Measurements from ENCODE around the gene CRELD2.

Gene CRELD2, protein sequence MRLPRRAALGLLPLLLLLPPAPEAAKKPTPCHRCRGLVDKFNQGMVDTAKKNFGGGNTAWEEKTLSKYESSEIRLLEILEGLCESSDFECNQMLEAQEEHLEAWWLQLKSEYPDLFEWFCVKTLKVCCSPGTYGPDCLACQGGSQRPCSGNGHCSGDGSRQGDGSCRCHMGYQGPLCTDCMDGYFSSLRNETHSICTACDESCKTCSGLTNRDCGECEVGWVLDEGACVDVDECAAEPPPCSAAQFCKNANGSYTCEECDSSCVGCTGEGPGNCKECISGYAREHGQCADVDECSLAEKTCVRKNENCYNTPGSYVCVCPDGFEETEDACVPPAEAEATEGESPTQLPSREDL

DNA sequence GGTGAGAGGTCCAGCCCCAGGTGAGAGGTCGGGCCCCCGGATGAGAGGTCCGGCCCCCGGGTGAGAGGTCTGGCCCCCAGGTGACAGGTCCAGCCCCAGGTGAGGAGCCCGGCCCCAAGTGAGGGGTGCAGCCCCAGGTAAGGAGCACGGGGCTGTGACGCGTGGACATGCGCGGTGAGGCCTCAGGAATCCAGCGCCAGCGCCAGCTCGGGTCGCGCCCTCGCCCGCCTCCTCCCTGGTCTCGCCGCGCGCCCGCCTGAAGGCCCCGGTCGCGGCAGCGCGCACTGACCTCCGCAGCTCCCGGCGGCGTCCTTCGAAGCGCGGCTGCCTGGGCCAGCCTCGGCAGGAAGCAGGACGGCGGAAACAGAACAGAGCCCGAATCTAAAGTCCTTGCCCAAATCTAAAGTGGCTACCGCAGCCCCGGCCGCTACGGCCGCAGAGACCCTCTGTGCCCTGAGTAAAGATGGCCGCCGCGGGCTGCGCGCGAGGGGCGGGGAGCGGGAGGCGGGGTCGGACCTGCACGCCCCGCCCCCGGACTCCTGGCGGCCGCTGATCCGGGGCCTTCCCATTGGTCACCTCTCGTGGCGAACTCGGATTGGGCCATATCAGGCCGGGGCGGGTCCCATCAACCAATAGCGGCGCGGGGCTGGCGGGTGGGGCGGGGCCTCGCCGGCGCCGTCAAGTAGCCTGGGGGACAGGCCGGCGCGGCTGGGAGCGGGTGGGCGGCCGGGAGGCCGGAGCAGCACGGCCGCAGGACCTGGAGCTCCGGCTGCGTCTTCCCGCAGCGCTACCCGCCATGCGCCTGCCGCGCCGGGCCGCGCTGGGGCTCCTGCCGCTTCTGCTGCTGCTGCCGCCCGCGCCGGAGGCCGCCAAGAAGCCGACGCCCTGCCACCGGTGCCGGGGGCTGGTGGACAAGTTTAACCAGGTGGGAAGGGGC lies at the start of gene CRELD2, which contains the start of gene ALG12:
Gene CRELD2, plus strand, starts transcription at position 661 of the 937 bp plus-strand sequence. Its CDS starts 136 bp downstream, at position 797.
Gene ALG12, minus strand, starts transcription at position 465 of the 937 bp plus-strand sequence. CDS start 4,673 bp downstream, outside the sequence.
- peak; percentile 90 to 96 (median 95) for DNase-seq

DNA sequence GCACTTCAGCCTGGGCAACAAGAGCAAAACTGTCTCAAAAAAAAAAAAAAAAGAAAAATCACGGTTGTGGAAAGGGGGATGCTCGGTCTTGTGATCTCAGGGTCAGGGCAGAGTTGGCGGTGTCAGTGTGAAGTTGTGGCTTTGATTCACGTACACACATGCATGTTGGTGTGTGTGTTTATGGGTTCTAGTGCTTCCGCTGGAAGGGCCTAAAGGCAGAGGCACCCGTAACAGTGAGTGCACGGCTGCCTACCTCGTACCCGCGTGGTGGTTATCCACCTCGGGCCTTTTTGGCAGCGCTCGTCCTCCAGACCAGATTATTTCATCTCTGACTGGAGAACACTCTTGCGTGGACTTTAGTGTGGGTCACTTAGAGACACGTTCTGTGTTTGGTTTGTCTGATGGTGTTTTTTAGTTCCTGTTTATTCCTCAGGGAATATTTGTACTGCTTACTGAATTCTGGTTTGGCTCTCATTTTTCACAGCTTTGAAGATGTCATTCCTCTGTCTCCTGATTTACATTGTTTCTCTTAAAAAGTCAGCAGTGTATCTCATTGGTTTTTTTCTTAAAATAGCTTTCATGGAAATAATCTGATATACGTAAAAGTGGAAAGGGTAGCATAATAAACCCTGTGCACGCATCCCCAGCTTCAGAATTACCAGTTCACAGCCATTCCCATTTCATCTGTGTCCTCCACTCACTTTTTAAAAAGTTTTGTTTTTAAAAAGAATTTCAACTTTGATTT lies 49.2 kb upstream of the CRELD2 start:
- no peak for DNase-seq

DNA sequence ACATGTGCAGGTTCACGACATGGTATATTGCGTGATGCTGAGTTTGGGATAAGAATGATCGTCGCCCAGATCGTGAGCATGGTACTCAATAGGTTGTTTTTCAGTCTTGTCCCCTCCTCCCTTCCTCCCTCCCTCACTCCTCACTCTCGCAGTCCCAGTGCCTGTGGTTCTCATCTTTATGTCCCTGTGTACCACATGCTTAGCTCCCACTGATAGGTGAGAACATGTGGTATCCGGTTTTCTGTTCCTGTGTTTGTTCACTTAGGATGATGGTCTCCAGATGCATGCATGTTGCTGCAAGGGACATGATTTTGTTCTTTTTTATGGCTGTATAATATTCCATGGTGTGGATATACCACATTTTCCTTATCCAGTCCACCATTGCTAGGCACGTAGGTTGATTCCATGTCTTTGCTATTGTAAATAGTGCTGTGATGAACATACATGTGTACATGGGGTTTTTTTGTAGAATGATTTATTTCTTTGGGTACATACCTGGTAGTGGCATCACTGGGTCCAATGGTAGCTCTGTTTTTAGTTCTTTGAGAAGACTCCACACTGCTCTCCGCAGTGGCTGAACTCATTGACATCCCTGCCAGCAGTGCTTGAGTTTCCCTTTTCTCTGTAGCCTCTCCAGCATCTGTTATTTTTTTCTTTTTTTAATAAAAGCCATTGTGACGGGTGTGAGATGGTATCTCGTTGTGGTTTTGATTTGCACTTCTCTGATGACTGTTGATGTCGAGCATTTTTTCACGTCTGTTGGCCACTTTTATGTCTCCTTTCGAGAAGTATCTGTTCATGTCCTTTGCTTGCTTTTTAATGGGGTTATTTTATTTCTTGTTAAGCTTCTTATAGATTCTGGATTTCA lies 48.4 kb upstream of the CRELD2 start:
- no peak for DNase-seq

DNA sequence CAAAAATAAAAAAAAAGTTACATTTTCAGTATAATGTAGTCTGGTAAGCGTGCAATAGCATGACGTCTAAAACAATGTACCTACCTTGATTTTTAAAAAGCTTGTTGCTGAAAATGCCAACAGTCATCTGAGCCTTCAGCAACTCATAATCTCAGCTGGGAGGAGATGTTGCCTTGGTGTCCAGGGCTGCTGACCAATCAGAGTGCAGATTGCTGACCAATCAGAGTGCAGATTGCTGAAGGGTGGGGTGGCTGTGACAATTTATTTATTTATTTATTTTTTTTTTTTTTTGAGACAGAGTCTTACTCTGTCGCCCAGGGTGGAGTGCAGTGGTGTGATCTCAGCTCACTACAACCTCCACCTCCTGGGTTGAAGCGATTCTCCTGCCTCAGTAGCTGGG lies 47.0 kb upstream of the CRELD2 start:
- DNase-seq = no peak

DNA sequence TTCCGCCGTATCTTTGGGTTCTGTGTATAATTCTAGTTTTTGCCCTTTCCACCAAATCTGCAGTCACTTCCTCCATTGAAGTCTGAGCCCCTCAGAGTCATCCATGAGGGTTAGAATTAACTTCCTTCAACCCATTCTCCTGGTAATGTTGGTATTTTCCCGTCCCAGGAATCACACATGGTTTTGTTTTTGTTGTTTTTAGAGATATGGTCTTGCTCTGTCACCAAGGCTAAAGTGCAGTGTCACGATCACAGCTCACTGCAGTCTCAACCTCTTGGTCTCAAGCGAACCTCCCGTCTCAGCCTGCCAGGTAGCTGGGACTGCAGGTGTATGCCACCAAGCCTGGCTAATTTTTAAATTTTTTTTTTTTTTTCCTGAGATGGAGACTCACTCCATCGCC lies 46.1 kb upstream of the CRELD2 start:
- DNase-seq = no peak

DNA sequence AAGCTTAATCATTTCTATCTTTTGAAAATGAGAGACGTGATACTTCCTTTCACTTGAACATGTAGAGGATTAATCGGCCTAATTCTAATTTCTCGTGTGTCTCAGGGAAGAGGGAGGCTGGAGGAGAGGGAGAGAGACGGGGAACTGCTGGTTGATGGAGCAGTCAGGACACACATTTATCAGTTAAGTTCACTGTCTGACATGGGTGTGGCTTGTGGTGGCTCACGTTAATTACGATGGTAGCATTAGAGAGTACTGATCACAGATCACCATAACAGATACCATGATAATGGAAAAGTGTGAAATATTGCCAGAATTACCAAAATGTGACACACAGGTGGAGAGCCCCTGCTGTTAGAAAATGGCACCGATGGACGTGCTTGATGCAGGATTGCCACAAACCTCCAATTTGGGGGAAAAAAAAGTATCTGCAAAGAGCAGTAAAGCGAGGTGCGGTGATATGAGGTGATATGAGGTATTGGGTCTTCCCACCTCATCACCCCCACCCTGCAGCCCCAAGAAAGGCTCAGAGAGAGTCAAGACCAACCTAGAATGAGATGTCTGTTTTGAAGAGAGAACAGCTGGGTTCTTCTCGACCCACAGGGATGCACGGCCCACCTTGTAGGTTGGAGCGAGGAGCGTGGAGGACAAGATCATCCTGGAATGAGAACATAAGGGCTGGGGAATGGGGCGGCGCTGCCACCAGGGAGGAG lies 45.0 kb upstream of the CRELD2 start:
- DNase-seq = no peak

DNA sequence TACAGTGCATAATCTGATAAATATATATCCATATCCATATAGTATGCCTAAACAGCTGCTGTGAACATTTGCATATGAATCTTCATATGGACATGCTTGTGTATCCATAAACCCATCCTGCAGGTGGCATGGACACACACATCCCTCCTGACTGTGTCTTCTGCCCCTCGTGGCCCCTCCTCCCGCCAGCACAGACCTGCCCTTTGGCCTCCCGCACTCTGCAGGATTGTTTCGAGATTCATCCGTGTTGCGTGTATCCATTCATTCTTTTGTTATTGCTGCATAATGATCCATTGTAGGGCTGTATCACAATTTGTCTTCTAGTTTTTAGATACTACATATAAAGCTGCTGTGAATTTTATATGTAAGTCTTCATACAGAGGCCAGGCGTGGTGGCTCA lies 40.8 kb upstream of the CRELD2 start:
- no peak for DNase-seq

DNA sequence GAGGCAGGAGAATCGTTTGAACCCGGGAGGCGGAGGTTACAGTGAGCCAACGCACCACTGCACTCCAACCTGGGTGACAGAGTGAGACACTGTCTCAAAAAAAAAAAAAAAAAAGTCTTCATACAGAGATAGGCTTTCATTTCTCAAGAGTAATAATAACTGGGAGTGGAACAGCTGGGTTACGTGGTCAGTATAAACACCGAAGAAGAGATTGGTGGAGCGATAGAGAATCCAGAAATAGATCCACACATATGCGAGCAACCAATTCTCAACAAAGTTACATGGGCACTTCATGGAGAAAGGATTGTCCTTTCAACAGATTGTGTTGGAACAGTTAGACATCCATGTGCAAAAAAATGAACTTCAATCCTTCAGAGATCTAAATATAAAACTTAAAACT lies 40.2 kb upstream of the CRELD2 start:
- DNase-seq = no peak

DNA sequence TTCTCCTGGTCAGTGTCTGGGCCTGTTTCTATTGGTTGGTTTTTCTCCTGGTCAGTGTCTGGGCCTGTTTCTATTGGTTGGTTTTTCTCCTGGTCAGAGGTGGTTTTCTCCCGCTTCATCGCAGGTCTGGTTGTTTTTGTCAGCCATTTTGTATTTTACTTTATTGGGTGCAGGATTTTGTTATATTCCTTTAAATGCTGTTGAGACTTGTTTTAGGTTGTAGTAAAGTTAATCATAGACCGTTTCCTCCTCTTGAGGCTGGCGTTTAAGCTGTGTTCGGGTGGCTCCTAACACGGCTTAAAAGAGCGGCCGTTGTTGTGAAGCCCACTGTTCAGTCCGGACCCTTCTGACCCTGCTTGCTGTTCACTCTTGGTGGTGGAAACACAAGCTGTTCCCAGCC lies 38.6 kb upstream of the CRELD2 start:
- DNase-seq = no peak

DNA sequence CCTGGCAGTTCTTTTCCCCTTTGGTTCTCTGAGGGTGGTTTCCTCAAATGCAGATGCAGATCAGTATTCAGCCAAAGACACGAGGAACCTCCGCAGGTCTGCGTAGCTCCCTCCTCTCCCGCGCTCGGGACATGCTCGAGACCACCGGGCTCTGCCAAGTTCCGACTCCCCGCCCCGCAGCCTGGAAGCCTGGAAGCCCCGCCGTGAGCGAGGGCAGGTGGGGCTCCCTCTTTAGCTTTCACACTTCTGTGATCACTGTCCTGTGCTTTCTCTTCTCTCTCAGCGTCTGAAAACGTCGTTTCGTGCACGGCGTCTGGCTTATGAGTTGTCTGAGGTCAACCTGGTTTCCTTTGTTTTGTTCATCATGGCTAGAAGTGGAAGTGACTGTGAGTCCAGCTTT lies 38.2 kb upstream of the CRELD2 start:
- DNase-seq = no peak

DNA sequence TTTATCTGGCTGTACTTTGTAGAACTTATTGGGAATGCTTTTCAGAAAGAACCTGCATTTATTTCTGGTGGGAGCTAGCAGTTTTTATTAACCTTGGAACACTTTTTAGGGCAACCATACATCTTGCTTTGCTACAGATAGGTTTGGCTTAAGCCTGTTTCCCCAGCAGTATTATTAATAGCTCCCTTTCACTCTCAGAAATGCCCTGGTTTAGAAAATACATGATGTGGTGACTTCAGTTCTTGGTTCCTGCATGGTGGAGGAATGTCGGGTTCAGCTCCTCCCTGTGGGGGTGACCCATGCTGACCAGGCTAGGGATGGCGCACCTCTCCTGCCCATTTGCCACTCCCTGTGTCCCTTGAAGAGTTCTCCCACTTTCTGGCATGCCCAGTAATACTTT lies 36.6 kb upstream of the CRELD2 start:
- DNase-seq = no peak

DNA sequence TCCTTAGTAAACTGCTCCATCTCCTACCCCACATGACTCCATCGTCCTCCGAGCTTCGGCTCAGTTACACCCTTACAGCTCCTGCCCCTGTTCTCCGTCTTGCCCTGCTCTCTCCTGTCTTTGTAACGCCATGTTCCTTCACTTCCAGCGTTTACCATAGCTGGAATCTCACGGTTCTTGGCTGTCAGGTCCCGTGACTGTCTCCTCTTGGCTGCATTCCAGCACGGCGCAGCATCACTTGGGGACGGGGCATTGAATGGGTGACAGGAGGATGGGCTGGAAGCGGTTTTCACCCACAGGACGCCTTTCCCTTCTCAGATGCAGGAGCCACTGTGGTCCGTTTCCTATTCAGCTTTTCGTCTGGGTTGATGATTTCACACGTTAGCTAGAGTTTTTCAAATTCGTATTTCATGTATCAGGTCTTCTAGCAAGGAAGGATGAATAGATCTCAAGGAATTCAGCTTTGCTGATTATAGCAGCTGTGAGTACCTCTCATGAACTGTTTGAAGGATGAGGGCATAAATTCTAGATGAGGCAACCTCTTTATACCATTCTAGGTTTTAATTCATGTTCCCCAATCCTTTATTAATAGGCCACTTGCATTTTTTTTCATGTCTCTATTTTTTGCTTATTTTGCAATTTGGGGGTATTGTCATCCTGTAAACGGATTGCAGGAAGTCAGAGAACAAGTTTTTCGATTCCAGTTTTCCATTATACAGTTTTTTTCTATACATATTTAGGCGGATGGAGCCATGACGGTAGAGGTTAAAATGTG lies 35.7 kb upstream of the CRELD2 start:
- DNase-seq = no peak

DNA sequence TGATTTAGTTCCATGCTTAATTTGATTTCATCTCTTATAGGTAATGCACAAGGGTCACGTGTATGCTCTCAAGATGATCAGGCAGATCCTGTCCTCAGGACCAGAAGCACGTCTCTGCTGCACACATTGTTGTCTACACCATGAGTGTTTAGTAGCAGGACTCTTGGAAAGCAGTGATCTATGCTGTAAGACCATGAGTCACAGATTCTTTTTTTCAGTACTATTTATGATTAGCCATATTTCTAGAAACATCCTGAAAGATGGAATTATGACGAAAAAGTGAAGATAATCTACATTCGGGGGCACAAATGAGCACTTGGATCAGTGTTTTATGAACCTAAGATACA lies 35.2 kb upstream of the CRELD2 start:
- no peak for DNase-seq

DNA sequence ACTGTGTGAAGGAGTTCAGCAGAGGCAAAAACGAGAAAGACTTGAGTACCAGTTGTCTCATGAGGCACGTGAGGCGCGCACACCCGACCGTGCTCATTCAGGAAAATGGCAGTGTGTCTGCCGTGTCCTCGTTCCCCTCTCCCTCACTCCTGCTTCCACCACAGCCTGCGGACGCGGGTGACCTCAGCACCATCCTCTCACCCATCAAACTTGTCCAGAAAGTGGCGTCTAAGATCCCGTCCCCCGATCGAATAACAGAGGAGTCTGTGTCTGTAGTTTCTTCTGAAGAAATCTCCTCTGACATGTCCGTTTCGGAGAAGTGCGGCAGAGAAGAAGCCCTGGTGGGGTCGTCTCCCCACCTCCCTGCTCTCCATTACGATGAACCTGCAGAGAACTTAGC lies 34.4 kb upstream of the CRELD2 start:
- DNase-seq = no peak

DNA sequence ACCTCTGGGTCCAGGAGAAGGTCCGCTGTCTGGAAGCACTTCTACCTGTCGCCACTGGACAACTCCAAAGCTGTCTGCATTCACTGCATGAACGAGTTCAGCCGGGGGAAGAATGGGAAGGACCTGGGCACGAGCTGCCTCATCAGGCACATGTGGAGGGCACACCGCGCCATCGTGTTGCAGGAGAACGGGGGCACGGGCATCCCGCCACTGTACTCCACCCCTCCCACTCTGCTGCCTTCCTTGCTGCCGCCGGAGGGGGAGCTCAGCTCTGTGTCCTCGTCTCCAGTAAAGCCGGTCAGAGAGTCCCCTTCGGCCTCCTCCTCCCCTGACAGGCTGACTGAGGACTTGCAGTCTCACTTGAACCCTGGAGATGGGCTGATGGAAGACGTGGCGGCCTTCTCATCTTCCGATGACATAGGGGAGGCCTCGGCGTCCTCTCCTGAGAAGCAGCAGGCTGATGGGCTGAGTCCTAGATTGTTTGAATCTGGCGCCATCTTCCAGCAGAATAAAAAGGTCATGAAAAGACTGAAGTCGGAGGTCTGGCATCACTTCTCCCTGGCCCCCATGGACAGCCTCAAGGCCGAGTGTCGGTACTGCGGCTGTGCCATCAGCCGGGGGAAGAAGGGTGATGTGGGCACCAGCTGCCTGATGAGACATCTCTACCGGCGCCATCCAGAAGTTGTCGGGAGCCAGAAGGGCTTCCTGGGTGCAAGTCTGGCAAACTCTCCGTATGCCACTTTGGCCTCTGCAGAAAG lies 33.8 kb upstream of the CRELD2 start:
- no peak for DNase-seq

DNA sequence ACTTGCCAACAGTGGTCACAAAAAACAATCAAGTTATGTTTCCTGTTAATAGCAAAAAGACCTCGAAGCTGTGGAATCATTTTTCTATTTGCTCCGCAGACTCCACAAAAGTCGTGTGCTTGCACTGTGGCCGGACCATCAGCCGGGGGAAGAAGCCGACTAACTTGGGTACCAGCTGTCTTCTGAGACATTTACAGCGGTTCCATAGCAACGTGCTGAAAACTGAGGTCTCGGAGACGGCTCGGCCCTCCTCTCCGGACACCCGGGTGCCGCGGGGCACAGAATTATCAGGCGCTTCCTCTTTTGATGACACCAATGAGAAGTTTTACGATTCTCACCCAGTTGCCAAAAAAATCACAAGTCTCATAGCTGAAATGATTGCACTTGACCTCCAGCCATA lies 33.2 kb upstream of the CRELD2 start:
- DNase-seq = no peak

DNA sequence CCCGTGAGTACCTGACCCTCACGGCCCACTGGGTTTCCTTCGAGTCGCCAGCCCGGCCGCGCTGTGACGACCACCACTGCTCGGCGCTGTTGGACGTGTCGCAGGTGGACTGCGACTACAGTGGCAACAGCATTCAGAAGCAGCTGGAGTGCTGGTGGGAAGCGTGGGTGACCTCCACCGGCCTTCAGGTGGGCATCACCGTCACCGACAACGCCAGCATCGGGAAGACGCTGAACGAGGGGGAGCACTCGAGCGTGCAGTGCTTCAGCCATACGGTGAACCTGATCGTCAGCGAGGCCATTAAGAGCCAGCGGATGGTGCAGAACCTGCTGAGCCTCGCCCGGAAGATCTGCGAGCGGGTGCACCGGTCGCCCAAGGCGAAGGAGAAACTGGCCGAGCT lies 32.6 kb upstream of the CRELD2 start:
- DNase-seq = no peak

DNA sequence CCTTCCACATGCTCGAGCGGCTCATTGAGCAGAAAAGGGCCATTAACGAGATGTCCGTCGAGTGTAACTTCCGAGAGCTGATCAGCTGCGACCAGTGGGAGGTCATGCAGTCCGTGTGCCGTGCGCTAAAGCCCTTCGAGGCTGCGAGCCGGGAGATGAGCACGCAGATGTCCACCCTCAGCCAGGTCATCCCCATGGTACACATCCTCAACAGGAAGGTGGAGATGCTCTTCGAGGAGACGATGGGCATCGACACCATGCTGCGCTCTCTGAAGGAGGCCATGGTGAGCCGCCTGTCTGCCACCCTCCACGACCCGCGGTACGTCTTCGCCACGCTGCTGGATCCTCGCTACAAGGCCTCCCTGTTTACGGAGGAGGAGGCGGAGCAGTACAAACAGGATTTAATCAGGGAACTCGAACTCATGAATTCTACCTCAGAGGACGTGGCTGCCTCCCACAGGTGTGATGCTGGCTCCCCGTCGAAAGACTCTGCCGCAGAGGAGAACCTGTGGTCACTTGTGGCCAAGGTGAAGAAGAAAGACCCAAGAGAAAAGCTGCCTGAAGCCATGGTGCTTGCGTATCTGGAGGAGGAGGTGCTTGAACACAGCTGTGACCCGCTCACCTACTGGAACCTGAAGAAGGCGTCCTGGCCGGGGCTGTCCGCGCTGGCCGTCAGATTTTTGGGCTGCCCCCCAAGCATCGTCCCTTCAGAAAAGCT lies 31.9 kb upstream of the CRELD2 start:
- no peak for DNase-seq

DNA sequence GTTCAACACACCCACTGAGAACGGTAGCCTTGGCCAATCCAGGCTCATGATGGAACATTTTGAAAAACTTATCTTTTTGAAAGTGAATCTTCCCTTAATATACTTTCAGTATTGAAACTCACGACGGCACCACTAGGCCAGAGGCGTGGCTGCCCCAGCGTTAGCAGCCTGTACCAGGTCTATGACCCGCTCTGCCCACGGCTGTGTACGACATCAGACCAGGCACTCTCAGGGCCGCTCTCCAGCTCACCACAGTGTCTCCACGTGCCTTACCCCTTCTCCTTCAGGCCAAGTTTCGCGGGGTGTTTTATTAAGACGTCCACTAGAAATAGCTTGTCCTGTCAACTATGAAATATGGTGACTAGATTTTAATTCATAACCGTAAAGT lies 31.4 kb upstream of the CRELD2 start:
- DNase-seq = no peak

Measured in activated naive CD4-positive, alpha-beta T cell (primary cell).